Measurements from ENCODE around the gene PRXL2B. TPM values are rescaled to one million over a fixed set of nuclear protein-coding genes. Genes with fewer than 3 reads are reported as not detected.

The PRXL2B gene
- total RNA-seq, 2 donors from 2014 or later = 5.6 to 8.8 TPM

DNA sequence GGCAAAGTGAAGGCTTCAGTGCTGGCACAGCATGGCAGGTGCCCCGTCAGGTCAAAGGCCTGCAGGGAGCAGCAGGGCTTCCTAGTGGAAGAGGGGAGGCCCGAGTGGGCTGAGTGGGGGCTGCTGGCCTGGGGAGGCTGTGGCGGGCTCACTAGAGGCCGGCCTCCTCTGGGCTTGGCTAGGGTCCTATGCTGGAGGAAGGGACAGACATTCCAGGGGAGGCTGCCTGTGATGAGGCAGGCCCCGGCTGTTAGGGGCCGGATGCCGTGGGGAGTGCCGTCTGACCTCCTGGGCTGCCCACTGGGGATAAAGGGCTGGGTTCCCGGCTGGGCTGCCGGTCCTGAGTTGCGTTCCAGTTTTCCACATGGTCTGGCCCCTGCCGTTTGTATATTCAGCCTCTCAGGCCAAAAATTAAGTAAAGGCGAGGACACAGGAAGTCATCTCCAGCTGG, 21.1 kb downstream of the PRXL2B start:
- Histone ChIP-seq H3K27me3 (no peaks in the 10 kb centered on the region), H3K36me3 (replicated peaks in 1 of 2; ENCODE audit: insufficient read depth in 1 of 2, low read depth in 2 of 2) (no peaks in the 10 kb centered on the region), H3K4me3 (no peak overlapping the region), H3K9me3 (no peaks in the 10 kb centered on the region), H3K4me1 (no peaks in the 10 kb centered on the region), H3K27ac (no peak overlapping the region)
- WGBS, 2 donors = 66 to 83% methylated on average over 4 to 12 of the region's 13 CpGs
- ATAC-seq (no peak), DNase-seq (peak in 1 of 4 donors; percentile 17)
- TF ChIP-seq POLR2A (IDR thresholded peaks at IDR 0.05) (no peak), CTCF (IDR thresholded peaks at IDR 0.05) (no peak)
- intact Hi-C loops (cut with DNase I) = no loop called here

DNA sequence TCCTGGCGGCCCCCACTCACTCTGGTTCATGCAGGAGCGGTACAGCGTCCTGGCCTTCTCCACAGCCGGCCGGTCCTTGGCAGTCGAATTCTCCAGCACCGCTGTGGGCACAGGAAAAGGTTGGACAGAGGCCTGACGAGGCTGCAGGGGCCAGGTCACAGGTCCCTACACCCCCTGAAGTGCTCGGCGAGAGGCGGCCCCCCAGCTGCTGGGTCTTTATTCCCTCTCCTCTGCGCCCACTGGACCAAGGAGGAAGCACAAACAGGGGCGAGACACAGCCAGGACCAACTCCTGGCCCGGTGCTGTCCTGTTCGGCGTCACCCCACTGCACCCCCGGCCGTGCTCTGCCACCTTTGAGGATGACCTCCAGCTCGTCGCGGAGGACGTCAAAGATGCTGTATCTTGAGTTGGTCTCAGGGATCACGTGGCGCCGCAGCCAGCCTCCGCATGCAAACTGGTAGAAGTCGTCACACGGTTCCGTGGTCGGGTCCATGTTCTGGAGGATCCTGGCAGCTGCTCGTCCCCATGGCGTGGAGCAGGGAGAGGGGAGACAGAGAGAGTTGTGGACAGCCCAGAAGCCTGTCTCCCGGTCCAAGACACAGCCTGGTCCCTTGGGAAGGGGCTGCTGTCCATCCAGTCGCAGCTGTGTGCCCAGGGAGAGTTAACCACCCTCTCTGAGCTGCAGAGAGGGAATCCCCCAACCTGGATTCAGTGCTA, 22.9 kb downstream of the PRXL2B start:
- H3K4me1 ChIP-seq = no peaks in the 10 kb centered on the region
- intact Hi-C loops (cut with DNase I) = no loop called here
- H3K27ac ChIP-seq = no peak overlapping the region
- no peak overlapping the region for H3K4me3 ChIP-seq
- no peaks in the 10 kb centered on the region for H3K9me3 ChIP-seq
- no peaks in the 10 kb centered on the region for H3K36me3 ChIP-seq (replicated peaks in 1 of 2; ENCODE audit: insufficient read depth in 1 of 2, low read depth in 2 of 2)
- 66 to 78% methylated on average over 10 to 34 of the region's 34 CpGs for WGBS, 2 donors
- ATAC-seq (no peak), DNase-seq (peak in 1 of 4 donors; percentile 4)
- no peak for TF ChIP-seq POLR2A (IDR thresholded peaks at IDR 0.05)
- no peak for TF ChIP-seq CTCF (IDR thresholded peaks at IDR 0.05)
- no peaks in the 10 kb centered on the region for H3K27me3 ChIP-seq

DNA sequence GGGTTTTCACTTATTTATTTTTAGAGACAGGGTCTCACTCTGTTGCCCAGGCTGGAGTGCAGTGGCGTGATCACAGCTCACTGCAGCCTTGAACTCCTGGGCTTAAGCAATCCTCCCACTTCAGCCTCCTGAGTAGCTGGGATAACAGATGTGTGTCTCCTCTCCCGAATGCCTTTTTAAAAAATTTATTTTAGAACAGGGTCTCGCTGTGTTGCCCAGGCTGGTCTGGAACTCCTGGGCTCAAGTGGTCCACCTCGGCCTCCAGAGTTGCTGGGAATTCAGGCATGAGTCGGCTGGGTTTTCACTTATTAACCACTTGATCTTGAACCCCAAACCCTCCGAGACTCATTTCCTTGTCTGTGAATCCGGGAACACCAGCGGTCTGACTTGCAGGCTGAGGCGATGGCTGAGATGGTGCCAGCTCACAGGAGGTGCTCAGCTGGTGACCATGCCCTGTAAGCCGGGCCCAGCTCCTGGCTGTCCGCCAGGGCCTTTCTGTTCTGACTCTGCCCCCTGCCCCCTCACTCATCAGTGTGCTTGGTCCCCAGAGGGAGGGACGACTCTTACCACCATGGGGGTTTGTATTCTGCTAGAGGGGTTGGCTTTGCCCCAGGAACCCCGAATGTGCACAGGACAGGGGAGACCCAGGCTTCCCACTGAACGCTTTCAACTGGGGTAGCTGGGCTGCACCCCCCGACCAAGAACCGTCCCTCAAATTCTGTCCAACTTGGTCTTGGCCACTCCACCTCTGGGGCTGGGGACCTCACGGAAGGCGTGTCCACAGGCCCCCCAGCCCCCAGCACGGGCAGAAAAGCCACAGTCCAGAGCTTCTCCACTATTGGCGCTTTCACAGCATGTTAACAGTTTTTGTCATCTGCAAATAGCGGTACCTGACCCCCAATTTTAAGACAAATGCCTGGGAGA, 23.7 kb downstream of the PRXL2B start:
- Histone ChIP-seq H3K9me3 (no peaks in the 10 kb centered on the region), H3K27me3 (no peaks in the 10 kb centered on the region), H3K4me1 (no peaks in the 10 kb centered on the region), H3K27ac (no peak overlapping the region), H3K4me3 (no peak overlapping the region), H3K36me3 (replicated peaks in 1 of 2; ENCODE audit: insufficient read depth in 1 of 2, low read depth in 2 of 2) (no peaks in the 10 kb centered on the region)
- ATAC-seq = no peak
- intact Hi-C loops (cut with DNase I) = no loop called here
- peak in 1 of 4 donors; percentile 20 for DNase-seq
- no peak for TF ChIP-seq CTCF (IDR thresholded peaks at IDR 0.05)
- no peak for TF ChIP-seq POLR2A (IDR thresholded peaks at IDR 0.05)
- WGBS, 2 donors = 64 to 70% methylated on average over 12 to 21 of the region's 21 CpGs

GRCh38 chr1:2611031-2611501, 24.5 kb downstream of the PRXL2B start:
- DNase-seq (peak in 2 of 4 donors; percentile 24 to 32), ATAC-seq (peak; percentile 47)
- whole genome bisulfite sequencing, 2 donors = 18 to 38% methylated on average over 5 to 24 of the region's 24 CpGs
- intact Hi-C loops (cut with DNase I) = no loop called here
- Histone ChIP-seq H3K4me3 (no peak overlapping the region), H3K27me3 (no peaks in the 10 kb centered on the region), H3K4me1 (no peaks in the 10 kb centered on the region), H3K27ac (no peak overlapping the region), H3K36me3 (replicated peaks in 1 of 2; ENCODE audit: insufficient read depth in 1 of 2, low read depth in 2 of 2) (no peaks in the 10 kb centered on the region), H3K9me3 (no peaks in the 10 kb centered on the region)
- TF ChIP-seq POLR2A (IDR thresholded peaks at IDR 0.05) = no peak
- TF ChIP-seq CTCF (IDR thresholded peaks at IDR 0.05) = no peak
